ENCODE measurements around the gene OXSR1.

- TF ChIP-seq CTCF (IDR thresholded peaks at IDR 0.05) (no peak), POLR2A (IDR thresholded peaks at IDR 0.05) (no peak)
Observed at GRCh38 chr3:38212141-38212540, 46.8 kb downstream of the OXSR1 start.
